SK-N-SH treated with all-trans-retinoic acid at 6 μM for 48 hours (cell line): Measurements from ENCODE around the gene SNIP1.

ENCODE experiments used
- CSDC2 ChIP-seq: fragments of 250-450 bp; sonication (Bioruptor Pico); IDR thresholded peaks from 2 replicates; pipeline ENCODE4 v1.5.0; 2020; ENCODE audit warnings: mild to moderate bottlenecking, moderate library complexity
- ISL1 ChIP-seq: fragments of 250-450 bp; sonication (Bioruptor Pico); IDR thresholded peaks from 2 replicates; pipeline ENCODE4 v2.1.2; 2022; ENCODE audit warnings: mild to moderate bottlenecking, moderate library complexity
- OSR1 ChIP-seq: fragments of 250-450 bp; sonication (Bioruptor Pico); IDR thresholded peaks from 2 replicates; pipeline ENCODE4 v1.8.0; 2022; ENCODE audit warnings: moderate library complexity, mild to moderate bottlenecking, inconsistent platforms
- RARB ChIP-seq: fragments of 250-450 bp; sonication (Bioruptor Pico); IDR thresholded peaks from 2 replicates; pipeline ENCODE4 v1.8.0; 2021; ENCODE audit warnings: mild to moderate bottlenecking, moderate library complexity
- TCF4 ChIP-seq: fragments of 250-450 bp; sonication (Bioruptor Pico); IDR thresholded peaks from 2 replicates; pipeline ENCODE4 v1.8.0; 2021; ENCODE audit warnings: mild to moderate bottlenecking, moderate library complexity, borderline replicate concordance
- TSHZ2 ChIP-seq: fragments of 250-450 bp; sonication (Bioruptor Pico); IDR thresholded peaks from 2 replicates; pipeline ENCODE4 v1.5.0; 2020; ENCODE audit warnings: mild to moderate bottlenecking, moderate library complexity
- ZNF565 ChIP-seq: fragments of 450-650 bp; formaldehyde crosslinking; conservative IDR thresholded peaks from 2 replicates; pipeline ENCODE4 v1.5.0; 2020; ENCODE audit warnings: low read depth, mild to moderate bottlenecking, moderate library complexity
- ZNF8 ChIP-seq: fragments of 450-650 bp; formaldehyde crosslinking; IDR thresholded peaks from 2 replicates; pipeline ENCODE4 v1.5.0; 2020; ENCODE audit warnings: mild to moderate bottlenecking, moderate library complexity

GRCh38 chr1:37487619-37487984, 66.5 kb downstream of the SNIP1 start:
- TF ChIP-seq ZNF565 (no peak), ISL1 (CRISPR knock-in tag) (no peak), CSDC2 (CRISPR knock-in tag) (no peak), TCF4 (CRISPR knock-in tag) (no peak), RARB (CRISPR knock-in tag) (no peak), ZNF8 (CRISPR knock-in tag) (no peak), OSR1 (CRISPR knock-in tag) (no peak), TSHZ2 (CRISPR knock-in tag) (no peak)
